HG03571 (cell line): ENCODE measurements around the gene RIN1.
"Not testable (repeated sequence)": the region's sequence is repeated elsewhere in the genome, so short reads cannot be mapped to it uniquely, and the experiment has no call there.

Experiments
- ATAC-seq: cut with Tn5 transposase; IDR thresholded peaks from one replicate; pipeline ENCODE4 v1.9.1; 2021; ENCODE audit not compliant: unreplicated experiment

Gene RIN1

DNA sequence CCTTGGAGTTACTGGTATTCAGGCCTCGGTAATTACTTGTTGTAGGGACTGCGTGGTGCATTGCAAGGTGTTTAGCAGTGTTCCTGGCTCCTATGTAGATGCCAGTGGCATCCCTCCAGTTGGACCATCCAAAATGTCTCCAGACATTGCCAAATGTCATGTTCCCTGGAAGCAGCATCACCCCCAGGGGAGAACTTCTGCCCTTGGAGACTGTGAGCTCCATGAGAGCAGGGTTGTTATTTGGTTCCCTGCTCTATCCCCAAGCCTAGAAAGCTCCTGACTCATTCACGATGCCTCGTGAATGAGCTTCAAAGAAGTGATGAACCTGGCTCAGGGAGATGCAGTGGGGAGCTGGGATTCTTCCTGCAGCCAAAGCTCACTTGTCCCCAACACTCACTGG lies 14.6 kb downstream of the RIN1 start:
- ATAC-seq: no peak

DNA sequence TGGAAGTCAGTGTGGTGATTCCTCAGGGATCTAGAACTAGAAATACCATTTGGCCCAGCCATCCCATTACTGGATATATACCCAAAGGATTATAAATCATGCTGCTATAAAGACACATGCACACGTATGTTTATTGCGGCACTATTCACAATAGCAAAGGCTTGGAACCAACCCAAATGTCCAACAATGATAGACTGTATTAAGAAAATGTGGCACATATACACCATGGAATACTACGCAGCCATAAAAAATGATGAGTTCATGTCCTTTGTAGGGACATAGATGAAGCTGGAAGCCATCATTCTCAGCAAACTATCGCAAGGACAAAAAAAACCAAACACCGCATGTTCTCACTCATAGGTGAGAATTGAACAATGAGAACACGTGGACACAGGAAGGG lies 15.5 kb downstream of the RIN1 start:
- not testable (repeated sequence) for ATAC-seq

DNA sequence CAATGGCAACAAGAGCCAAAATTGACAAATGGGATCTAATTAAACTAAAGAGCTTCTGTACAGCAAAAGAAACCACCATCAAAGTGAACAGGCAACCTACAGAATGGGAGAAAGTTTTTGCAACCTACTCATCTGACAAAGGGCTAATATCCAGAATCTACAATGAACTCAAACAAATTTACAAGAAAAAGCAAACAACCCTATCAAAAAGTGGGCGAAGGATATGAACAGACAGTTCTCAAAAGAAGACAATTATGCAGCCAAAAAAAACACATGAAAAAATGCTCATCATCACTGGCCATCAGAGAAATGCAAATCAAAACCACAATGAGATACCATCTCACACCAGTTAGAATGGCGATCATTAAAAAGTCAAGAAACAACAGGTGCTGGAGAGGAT lies 15.9 kb downstream of the RIN1 start:
- not testable (repeated sequence) for ATAC-seq

DNA sequence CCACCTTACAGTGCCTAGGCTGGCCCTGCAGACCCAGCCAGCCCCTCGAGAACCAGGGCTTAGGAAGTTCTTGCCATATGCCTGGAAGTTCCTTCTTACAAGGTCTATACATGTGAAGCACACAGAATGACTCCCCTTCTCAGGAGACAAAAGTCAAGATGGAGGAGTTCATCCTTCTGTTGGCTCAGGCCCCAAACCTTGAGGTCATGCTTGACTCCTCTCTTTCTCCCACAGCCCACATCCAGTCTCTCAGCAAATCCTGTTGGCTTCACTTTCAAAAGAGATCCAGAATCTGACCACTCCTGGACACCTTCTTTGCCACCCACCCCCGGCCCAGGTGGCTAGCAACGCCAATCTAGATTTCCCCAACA lies 17.6 kb downstream of the RIN1 start:
- ATAC-seq: no peak

DNA sequence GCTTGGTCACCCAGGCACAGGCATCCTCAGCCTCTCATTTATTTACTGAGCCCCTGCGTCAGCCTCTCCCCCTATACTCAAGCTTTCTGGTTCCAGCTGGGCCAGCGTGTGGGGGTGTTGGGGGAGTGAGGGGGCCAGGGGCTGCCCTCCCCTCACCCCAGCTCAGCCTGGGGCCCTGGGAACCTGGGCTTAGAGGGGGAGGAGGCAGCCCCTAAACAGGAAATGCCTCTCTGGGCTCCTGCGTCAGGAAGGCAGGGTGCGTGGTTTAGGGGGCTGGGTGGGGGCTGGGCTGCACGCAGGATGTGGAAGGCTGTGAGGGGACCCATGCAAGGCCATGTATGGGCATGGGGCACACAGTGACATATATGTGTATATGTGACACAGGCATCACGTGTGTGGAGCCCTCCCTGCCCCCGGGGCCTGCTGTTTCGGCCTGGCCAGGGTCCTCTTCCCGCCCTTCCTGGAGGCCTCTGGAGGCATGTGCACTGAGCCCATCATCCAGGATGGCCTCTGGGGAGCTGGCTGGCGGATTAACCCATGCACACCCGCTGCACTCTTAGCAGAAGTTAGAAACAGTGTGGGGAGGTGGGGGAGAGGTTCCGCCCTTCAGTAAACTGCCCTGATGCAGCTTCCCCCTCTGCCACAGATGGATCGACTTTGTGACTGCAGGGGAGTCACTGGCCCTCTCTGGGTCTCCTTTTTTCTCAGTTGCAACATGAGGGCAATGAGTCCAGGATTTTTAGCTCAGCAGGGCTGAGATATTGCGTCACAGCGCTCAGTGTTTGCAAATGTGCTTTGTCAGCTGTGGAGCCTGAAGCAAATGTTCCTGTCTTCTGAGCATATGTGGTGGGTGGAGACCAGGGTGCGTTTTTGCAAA lies 18.3 kb downstream of the RIN1 start:
- no peak for ATAC-seq

DNA sequence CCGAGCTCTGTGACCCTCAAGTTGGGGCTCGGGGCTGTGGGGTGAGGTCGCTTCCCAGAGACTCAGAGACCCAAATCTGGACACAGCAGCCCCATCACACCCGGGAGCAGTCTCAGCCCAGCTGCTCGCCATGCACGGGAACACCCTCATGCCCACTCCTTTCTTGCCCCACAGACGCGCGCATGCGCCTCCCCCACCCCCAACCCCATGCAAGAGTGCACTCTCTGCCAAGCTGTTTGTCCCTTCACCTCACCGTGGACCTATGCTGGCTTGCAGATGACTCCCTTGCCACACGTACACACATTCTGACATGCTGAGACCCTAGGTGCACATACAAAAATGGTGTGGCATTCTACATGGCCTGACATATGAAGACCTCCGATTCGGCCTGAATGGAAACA lies 18.9 kb downstream of the RIN1 start:
- no peak for ATAC-seq

DNA sequence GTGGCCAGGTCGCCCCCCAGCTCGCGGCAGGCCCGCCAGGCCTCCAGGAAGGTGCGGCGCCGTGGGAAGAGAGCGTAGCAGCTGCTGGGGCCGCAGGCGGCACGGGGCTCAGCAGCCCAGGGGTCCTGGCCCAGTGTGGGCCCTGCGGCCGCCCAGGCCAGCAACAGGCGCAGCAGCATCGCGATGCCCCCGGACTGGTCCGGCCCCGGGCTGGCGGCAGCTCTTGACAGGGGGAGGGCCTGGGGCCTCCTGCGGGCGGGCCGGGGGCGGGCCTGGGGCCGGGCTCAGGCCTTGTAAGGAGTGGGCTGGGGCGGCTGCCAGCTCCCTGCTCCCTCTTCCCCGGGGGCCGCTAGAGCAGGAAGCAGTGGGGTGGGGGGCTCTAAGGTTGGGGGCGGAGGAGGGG lies 19.4 kb downstream of the RIN1 start, which contains the start of gene CD248:
Gene CD248 (minus strand): TSS at position 196 of the 403 bp plus-strand sequence. CDS start 17 bp downstream, at position 179.
- no peak for ATAC-seq

DNA sequence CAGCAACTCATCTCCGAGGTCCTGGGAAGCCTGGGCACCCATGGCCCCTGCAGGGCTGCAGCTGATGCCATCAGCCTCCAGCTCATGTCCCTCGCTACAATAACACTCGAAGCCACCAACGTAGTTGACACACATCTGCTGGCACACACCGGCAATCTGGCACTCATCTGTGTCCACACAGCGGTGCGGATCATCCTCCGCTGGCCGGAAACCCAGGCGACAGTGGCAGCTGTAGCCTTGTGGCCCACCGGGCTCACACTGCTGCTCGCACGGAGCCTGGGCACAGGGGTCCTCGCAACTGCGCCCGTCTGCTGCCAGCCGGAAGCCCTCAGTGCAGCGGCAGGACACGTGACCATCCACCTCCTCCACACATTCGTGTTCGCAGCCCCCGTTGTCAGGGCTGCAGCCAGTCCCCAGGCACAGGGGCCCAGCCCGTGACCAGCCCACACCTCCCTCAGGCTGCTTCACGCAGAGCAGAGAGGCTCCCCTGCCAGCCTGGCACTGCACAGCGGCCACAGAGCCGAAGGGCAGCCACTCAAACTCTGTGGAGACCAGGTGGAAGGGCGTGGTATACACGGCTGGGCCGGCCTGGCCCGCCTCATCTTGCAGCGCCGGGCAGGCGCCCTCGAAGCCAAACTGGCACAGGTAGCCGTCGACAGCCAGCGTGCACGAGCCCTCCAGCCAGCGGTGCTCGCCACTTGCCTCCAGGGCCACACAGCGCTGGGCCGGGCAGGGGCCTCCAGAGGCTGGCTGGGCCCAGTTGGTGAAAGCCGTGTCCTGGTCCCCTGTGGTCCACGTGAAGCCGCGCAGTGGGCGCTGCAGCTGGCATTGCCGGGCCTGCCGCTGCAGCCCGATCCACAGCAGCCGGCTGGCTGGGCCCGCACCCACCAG lies 20.1 kb downstream of the RIN1 start:
- ATAC-seq: no peak

DNA sequence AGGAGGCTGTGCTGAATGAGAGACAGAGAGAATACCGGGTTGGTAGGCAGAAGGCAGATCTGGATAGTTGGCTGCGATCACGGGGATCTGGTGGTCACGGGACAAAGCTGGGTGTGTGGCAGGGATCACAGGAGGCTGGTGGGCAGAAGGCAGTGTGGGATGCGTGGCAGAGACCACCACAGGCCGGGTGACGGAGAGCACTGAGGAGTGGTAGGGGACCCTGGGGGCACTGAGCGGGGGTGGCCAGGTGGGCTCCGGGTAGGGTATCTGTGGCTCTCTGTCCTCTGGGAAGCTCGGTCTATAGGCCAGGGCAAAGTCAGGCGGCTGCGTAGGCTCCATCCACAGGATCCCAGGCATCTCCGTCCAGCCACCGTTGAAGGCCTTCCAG lies 20.7 kb downstream of the RIN1 start:
- ATAC-seq: no peak

DNA sequence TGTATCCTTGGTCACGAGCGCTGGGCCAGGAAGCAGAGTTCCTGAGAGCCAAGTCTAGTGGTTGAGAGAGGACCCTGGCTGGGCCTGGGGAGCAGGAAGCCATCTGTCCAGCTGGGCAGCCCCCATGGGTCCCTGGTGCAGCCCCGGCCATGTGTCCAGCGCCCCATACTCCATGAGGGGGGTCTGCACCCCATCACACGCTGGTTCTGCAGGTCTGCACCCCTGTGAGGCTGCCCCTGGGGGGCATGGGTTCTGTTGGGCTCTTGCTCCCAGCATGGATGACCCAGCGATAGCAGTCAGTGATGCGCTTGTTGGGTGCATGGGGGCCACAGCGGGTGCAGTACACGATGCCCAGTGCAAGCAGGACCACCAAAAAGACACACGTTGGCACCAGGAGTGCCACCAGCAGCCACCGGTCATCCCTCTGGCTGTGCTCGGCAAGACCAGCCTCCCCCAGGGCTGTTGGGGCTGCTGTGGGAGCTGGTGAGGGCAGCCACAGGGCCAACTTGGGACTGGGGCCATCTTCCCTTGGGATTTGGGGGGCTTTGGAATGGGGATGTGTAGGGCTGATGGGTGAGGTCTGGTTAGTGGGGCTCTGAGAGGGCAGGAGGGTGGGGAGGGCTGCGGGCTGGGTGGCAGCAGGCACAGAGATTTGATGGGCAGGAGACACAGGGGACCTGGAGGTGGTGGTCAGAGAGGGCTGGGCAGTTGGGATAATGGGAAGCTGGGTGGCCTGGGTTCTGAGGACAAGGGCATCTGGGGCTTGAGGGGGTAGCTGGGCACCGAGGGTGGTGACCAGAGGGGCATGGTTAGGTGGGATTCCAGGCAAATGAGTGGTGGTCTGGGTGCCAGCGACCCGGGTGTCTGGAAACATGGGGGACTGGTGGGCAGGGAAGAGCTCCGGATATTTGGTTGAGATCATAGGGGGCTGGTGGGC lies 21.4 kb downstream of the RIN1 start:
- ATAC-seq: no peak

DNA sequence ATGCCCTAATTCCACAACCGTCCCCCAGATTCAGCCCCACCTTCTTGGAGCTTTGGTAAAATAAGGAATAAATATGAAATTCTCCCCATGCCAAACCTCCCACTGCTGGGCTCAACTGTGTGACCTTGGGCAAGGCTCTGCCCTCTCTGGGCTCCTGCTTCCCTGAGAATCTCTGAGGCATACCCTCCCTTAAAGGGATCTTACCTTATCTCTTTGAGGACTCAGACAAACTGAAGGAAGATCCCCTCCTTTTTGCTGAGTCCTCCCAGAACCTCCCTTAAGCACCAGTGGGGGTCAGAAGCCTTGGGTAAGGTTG lies 22.1 kb downstream of the RIN1 start:
- ATAC-seq: no peak

DNA sequence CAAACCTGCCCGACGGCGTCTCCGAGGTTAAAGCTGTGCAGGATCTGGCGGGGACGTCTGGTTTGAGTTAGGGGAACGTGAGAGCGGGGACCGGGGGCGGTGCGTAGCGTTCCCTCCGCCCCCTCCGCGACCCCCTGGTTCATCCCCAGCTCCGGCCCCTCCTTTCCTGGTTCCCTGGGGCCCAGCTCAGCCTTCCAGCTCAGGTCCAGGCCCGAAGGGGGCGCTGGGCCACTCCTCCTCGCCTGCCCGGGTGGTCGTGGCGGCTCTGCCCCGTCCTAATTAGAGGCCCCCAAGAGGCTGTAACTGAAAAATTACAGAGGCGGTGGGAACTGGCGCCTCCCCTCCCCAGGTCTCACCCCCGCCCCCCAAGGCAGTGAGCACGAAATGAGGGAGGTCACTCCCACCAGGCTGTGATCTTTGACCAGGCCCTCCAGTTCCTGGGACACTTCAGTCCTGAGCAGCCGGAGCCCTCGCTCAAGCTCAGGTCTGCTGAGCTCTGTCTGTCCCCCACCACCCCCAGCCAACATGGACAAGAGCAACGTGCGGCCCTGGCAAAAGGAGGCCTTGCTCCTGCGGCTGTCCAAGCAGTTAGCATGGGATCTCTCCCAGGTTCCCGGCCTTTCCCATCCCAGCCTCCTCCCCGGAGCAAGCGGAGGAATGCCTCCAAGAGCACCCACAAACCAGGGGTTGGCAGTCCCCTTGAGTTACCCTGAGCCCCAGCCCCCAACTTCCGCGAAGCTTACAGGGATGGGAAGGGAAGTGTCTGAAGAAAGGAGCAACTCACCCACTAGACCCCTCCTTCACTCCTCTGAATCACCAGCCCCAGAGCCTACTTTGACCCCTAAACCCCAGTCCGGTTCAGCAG lies 22.7 kb downstream of the RIN1 start:
- ATAC-seq: no peak

DNA sequence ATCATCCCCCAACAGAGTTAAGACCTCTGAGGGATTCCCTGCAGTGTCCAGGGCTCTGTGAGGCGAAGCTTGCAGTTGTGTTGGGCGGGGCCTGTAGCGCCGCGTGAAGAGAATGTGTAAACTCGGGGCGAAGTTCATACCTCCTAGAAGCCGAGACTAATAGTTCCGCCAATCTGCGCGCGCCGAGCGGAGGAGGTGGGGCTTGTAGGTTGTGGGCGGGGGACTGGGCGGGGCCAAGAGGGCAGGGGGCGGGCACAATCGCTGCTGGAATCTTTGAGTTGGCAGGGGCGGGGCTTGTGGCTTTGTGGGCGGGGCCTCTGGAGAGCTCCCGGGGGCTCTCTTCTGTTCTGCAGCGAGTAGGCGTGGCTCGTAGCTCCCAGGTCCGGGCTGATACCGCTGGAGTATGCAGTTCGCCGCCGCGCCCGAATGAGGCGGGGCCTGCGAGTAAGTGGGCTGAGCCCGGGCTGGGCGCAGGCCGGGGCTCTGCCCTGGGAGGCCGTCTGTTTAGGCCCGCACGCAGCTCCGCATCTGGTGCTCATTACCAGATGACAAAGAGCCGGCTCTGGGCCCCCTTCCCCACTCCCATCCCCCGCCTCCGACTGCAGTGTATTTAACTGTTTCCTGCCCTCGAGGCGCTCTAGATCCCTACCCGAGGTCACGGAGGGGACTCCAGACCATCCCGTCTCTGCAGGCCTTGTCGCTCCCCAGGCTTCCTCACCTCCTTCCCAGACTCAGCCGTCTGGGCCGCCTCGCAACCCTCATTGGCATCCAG lies 23.5 kb downstream of the RIN1 start:
- ATAC-seq: peak; percentile 43

DNA sequence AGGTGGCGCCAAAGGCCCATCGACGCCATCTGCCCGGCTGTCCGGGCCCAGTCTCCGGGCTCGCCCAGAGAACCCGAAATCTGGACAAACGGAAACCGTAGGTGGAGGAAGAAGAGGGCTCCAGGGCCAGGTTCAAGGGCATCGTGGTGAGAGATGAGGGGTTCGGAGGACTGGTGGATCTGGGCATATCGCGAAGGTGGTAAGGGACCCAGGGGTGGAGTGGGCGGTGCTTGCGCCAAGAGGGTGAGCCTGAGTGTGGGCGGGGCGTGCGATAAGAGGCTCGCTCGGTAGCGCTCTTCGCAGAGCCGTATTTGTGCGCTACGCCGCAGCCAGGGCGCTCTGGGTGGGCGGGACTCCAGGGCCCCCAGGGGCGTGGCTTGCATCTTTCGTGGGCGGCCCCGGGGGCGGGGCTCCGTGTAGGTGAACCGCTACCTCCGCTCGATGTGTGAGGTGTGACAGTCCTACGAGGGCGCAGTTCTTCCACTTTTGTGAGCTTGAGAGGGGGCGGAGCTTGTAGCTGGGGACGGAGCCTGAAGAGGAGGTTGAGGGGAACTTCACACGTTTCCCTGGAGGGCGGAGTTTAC lies 24.2 kb downstream of the RIN1 start:
- peak; percentile 71 for ATAC-seq

DNA sequence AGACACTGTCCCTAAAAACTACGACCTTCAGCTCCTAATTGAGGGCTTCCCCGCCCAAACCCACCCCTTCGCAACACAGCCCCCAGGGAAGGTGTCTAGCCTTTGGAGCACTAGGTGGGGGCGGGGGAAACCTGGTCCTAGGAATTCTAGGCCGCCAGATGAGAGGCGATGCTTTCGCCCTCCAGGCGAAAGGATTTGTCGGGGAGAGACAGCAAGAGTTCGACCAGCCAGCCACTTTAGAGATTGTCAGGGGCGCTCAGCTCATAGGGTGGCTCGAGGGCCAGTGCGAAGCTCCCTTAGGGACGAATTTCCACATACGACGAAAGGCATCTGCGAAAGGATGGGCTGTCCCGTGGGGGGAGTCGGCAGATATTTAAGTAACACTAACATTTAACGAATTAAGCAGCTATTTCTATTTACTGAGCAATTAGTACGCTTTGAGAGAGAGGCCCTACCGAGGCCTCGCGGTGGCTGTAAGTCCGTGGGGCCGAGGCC lies 24.7 kb downstream of the RIN1 start:
- no peak for ATAC-seq

DNA sequence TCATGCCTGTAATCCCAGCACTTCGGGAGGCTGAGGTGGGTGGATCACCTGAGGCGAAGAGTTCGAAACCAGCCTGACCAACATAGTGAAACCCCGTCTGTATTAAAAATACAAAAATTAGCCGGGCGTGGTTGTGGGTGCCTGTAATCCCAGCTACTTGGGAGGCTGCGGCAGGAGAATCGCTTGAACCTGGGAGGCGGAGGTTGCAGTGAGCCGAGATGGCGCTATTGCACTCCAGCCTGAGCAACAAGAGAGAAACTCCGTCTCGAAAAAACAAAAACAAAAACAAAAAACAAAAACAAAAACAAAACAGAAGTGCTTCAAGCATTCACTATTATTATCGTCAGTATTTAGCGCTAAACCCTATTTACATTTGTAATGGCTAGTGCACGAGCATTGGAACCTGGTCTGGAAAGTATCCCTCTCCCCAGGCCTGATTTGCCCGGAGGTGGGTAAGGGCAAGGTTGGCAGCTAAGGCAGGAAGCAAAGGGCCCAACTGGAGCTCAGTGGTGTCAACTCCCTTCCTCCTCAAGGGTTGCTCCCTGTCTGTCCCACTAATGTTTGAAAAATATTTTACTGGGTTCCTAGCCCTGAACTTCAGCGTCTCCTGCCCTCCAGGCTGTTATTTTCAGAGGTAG lies 25.3 kb downstream of the RIN1 start:
- not testable (repeated sequence) for ATAC-seq

DNA sequence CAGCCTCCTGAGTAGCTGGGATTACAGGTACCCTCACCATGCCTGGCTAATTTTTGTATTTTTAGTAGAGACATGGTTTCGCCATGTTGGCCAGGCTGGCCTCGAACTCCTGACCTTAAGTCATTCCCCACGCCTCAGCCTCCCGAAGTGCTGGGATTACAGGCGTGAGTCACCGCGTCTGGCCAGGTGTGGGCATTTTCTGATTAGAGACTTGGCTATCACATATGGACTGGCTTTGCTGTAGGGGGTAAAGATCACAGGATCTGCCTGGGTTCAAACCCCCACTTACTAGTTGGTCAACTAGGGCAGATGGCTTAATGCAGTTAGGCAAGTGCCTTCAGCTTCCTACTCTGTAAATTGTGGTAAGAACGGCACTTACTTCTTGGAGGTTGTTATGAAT lies 25.9 kb downstream of the RIN1 start:
- no peak for ATAC-seq

DNA sequence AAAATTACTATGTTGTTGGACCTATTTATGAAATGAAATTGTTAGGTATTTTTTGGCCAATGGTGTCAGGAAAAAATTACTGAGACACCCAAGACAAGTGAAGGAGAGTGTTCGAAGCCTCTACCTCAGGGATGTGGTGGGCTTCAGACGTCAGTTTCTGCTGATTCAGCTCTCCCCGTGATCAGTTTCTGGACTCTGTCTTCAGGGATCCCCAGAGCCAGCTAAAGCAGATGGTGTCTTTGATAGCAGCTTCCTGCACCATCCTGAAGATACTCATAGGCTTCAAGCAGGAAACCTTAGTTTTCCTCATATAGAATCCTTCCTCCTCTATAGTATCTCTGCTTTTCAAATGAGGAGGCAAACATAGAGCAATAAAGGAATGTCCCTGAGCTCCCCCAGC lies 26.8 kb downstream of the RIN1 start:
- ATAC-seq: no peak
